ENCODE results near the gene FOXS1.

FOXS1 gene

DNA sequence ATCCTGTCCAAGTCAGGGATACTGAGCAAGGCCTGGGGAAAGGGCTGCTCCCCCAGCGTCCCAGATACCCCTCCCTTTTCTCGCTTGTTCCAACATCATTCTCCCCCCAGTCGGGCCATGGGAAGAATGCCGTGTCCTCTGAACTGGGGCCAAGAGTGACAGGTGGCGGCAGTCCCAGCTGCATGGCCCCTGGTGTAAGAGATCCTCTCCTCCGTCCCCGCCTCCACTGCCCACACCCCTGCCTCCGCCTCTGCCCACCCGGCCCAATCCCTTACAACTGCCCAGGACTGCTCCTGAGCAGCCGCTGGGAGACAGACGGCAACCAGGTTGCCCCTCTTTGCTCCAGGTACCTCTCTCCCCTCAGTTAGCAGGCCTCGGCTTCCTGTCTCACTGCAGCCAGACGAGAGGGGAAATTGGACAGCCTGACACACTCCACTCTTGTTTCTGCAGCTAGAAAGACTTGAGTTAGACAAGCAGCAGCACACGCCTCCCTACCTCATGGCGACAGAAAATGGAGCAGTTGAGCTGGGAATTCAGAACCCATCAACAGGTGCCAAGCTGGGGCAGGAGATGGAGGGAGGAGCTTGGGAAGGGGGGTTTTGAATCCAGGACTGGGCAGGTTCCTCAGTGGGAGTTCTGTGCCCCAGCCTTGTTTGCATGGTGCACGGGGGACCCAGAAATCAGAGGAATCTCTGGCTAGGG is 26.2 kb downstream of the FOXS1 start, which contains the start of gene MYLK2:
TSS of gene MYLK2 (plus strand) at position 274 of the 702 bp plus-strand sequence. CDS start at position 499, 225 bp downstream.
- no peaks in the 10 kb centered on the region for H3K36me3 ChIP-seq (ENCODE audit: insufficient read depth, low read length)
- H4K20me1 ChIP-seq (ENCODE audit: insufficient read depth, low read length), result no peaks in the 10 kb centered on the region
- no peaks in the 10 kb centered on the region for H3K9me3 ChIP-seq (ENCODE audit: insufficient read depth, low read length, severe bottlenecking)
- peaks cover 9% of the 10 kb centered on the region for H3K4me1 ChIP-seq (ENCODE audit: insufficient read depth, low read length)
- DNase-seq (no peak), ATAC-seq (ENCODE audit: insufficient read depth, low read depth) (no peak)
- no peak within 1 kb of the TSS for H3K4me3 ChIP-seq (ENCODE audit: low read depth in 1 of 2, low read length in 2 of 2)
- H3K27ac ChIP-seq (ENCODE audit: low read length), result no peak within 1 kb of the TSS
- no peak for TF ChIP-seq EZH2 (IDR thresholded peaks at IDR 0.05; ENCODE audit: borderline replicate concordance, low read depth, low read length, severe bottlenecking)
- TF ChIP-seq, protein P1, sequence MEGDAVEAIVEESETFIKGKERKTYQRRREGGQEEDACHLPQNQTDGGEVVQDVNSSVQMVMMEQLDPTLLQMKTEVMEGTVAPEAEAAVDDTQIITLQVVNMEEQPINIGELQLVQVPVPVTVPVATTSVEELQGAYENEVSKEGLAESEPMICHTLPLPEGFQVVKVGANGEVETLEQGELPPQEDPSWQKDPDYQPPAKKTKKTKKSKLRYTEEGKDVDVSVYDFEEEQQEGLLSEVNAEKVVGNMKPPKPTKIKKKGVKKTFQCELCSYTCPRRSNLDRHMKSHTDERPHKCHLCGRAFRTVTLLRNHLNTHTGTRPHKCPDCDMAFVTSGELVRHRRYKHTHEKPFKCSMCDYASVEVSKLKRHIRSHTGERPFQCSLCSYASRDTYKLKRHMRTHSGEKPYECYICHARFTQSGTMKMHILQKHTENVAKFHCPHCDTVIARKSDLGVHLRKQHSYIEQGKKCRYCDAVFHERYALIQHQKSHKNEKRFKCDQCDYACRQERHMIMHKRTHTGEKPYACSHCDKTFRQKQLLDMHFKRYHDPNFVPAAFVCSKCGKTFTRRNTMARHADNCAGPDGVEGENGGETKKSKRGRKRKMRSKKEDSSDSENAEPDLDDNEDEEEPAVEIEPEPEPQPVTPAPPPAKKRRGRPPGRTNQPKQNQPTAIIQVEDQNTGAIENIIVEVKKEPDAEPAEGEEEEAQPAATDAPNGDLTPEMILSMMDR (IDR thresholded peaks at IDR 0.05; ENCODE audit: borderline replicate concordance, extremely low read depth, low read length, poor library complexity, severe bottlenecking), result no peak
- H3K27me3 ChIP-seq (ENCODE audit: insufficient read depth, low read length, poor library complexity), result no peaks in the 10 kb centered on the region
- no peak within 1 kb of the TSS for H3K9ac ChIP-seq (ENCODE audit: low read depth, low read length)
- H3K4me2 ChIP-seq (ENCODE audit: insufficient read depth, low read length), result no peak within 1 kb of the TSS
- no peak within 1 kb of the TSS for H2AFZ ChIP-seq (ENCODE audit: low read depth, low read length)
- H3K79me2 ChIP-seq (ENCODE audit: insufficient read depth, low read length), result no peaks in the 10 kb centered on the region

DNA sequence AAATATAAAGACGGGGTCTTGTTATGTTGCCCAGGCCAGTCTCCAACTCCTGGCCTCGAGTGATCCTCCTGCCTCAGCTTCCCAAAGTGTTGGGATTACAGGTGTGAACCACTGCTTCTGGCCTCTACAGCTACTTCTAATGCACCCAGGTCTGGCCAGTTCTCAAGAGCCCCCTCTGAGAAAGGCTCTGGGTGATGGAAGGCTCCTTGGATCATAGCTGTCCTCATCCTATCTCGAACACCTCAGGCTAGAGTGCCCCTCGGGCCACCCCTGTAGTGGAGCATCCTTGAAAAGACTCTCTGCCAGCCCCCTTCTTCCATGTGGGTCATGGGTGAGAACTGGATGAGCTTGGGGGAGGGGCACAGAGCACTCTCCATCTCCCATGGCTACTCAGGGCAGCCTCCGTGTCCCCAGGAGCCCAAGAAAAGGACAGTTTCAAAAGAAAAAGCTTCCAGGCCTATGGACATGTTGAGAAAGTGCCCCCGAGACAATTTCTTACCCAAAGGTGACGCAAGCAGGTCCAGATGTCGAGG is 27.0 kb downstream of the FOXS1 start:
- no peaks in the 10 kb centered on the region for H3K79me2 ChIP-seq (ENCODE audit: insufficient read depth, low read length)
- H3K4me2 ChIP-seq (ENCODE audit: insufficient read depth, low read length), result no peak overlapping the region
- no peak overlapping the region for H3K9ac ChIP-seq (ENCODE audit: low read depth, low read length)
- H3K36me3 ChIP-seq (ENCODE audit: insufficient read depth, low read length), result no peaks in the 10 kb centered on the region
- DNase-seq, result no peak
- H3K9me3 ChIP-seq (ENCODE audit: insufficient read depth, low read length, severe bottlenecking), result no peaks in the 10 kb centered on the region
- no peak for ATAC-seq (ENCODE audit: insufficient read depth, low read depth)
- H3K4me3 ChIP-seq (ENCODE audit: low read depth in 1 of 2, low read length in 2 of 2), result no peak overlapping the region
- H3K27me3 ChIP-seq (ENCODE audit: insufficient read depth, low read length, poor library complexity), result no peaks in the 10 kb centered on the region
- peaks cover 9% of the 10 kb centered on the region for H3K4me1 ChIP-seq (ENCODE audit: insufficient read depth, low read length)
- H4K20me1 ChIP-seq (ENCODE audit: insufficient read depth, low read length), result no peaks in the 10 kb centered on the region
- H2AFZ ChIP-seq (ENCODE audit: low read depth, low read length), result no peak overlapping the region
- TF ChIP-seq EZH2 (IDR thresholded peaks at IDR 0.05; ENCODE audit: borderline replicate concordance, low read depth, low read length, severe bottlenecking), result no peak
- TF ChIP-seq, protein P1 (IDR thresholded peaks at IDR 0.05; ENCODE audit: borderline replicate concordance, extremely low read depth, low read length, poor library complexity, severe bottlenecking), result no peak
- no peak overlapping the region for H3K27ac ChIP-seq (ENCODE audit: low read length)

DNA sequence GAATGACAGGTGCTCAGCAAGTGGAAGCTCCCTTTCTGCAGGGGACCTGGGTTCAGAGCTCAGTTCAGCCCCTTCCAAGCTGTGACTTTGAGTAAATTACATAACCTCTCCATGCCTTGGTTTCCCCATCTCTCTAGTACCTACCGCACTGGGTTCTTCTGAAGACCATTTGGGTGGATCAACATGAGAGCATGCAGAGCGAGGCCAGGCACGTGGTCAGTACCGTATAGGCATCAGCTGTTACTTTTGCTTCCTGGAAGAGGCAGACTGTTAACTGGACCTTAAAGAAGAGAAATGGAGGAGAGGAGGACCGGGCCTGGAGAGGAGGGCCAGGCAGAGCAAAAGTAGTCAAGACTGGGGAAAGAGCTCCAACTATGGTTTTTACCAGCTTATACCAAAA is 27.9 kb downstream of the FOXS1 start:
- DNase-seq, result no peak
- Histone ChIP-seq H3K9me3 (ENCODE audit: insufficient read depth, low read length, severe bottlenecking) (no peaks in the 10 kb centered on the region), H3K4me1 (ENCODE audit: insufficient read depth, low read length) (peaks cover 3% of the 10 kb centered on the region), H3K4me2 (ENCODE audit: insufficient read depth, low read length) (no peak overlapping the region), H4K20me1 (ENCODE audit: insufficient read depth, low read length) (no peaks in the 10 kb centered on the region), H3K4me3 (ENCODE audit: low read depth in 1 of 2, low read length in 2 of 2) (no peak overlapping the region), H3K36me3 (ENCODE audit: insufficient read depth, low read length) (no peaks in the 10 kb centered on the region), H2AFZ (ENCODE audit: low read depth, low read length) (no peak overlapping the region), H3K27me3 (ENCODE audit: insufficient read depth, low read length, poor library complexity) (no peaks in the 10 kb centered on the region), H3K9ac (ENCODE audit: low read depth, low read length) (no peak overlapping the region), H3K79me2 (ENCODE audit: insufficient read depth, low read length) (no peaks in the 10 kb centered on the region), H3K27ac (ENCODE audit: low read length) (no peak overlapping the region)
- TF ChIP-seq, protein P1 (IDR thresholded peaks at IDR 0.05; ENCODE audit: borderline replicate concordance, extremely low read depth, low read length, poor library complexity, severe bottlenecking), result no peak
- no peak for TF ChIP-seq EZH2 (IDR thresholded peaks at IDR 0.05; ENCODE audit: borderline replicate concordance, low read depth, low read length, severe bottlenecking)
- ATAC-seq (ENCODE audit: insufficient read depth, low read depth), result no peak
